WTC11 (cell line): ENCODE measurements around the gene OR1M1. TPM values are rescaled to one million over a fixed set of nuclear protein-coding genes. Genes with fewer than 3 reads are reported as not detected.

Experiments used
- ATAC-seq: fragments of 200-7000 bp; cut with Tn5 transposase; 2 replicates; pipeline ENCODE4 v1.10.0; 2021; ENCODE audit warnings: mild to moderate bottlenecking, moderate library complexity
- CTCF ChIA-PET: fragments of 300-600 bp; sonication (Branson Sonifier 250); formaldehyde crosslinking; loops from one replicate; lab custom pipeline; 2021; ENCODE audit warnings: antibody characterized with exemption; lab: Charles Lee
- POLR2A ChIA-PET: fragments of 350-600 bp; sonication (Branson Sonifier 250); formaldehyde crosslinking; loops from one replicate; lab custom pipeline; 2021; ENCODE audit warnings: antibody characterized with exemption; lab: Charles Lee
- DNase-seq: peaks from one replicate; pipeline ENCODE4 v3.0.0; 2021; ENCODE audit warnings: low spot score
- H3K27ac Mint-ChIP-seq: 2 replicates; pipeline ENCODE4 v1.8.0; 2021; ENCODE audit warnings: mixed read lengths
- H3K27me3 Mint-ChIP-seq: 2 replicates; pipeline ENCODE4 v1.8.0; 2021; ENCODE audit warnings: low read depth, mild to moderate bottlenecking, moderate library complexity, mixed read lengths
- H3K36me3 Mint-ChIP-seq: 2 replicates; pipeline ENCODE4 v1.8.0; 2021; ENCODE audit warnings: mixed read lengths
- H3K4me1 Mint-ChIP-seq: 2 replicates; pipeline ENCODE4 v1.8.0; 2022; ENCODE audit warnings: mixed read lengths
- H3K4me3 Mint-ChIP-seq: 2 replicates; pipeline ENCODE4 v1.8.0; 2021; ENCODE audit warnings: mild to moderate bottlenecking, moderate library complexity, mixed read lengths
- H3K9me3 Mint-ChIP-seq: 2 replicates; pipeline ENCODE4 v1.8.0; 2021; ENCODE audit warnings: mixed read lengths
- CREM ChIP-seq: sonication (generic); formaldehyde crosslinking; IDR thresholded peaks from 2 replicates; pipeline ENCODE4 v1.8.1; 2022; ENCODE audit warnings: mild to moderate bottlenecking, missing genetic modification reagents, moderate library complexity
- EMX1 ChIP-seq: fragments of 250-450 bp; sonication (Bioruptor Pico); IDR thresholded peaks from 2 replicates; pipeline ENCODE4 v1.8.0; 2021; ENCODE audit warnings: mild to moderate bottlenecking
- FOXP1 ChIP-seq: sonication (generic); formaldehyde crosslinking; IDR thresholded peaks from 2 replicates; pipeline ENCODE4 v1.8.0; 2022; ENCODE audit warnings: missing genetic modification reagents, mild to moderate bottlenecking, moderate library complexity, borderline replicate concordance
- IRF2 ChIP-seq: sonication (generic); formaldehyde crosslinking; IDR thresholded peaks from 2 replicates; pipeline ENCODE4 v1.8.0; 2022; ENCODE audit warnings: low read depth, missing genetic modification reagents, borderline replicate concordance
- PRRX2 ChIP-seq: fragments of 250-450 bp; sonication (Bioruptor Pico); IDR thresholded peaks from 2 replicates; pipeline ENCODE4 v1.8.0; 2021; ENCODE audit warnings: mild to moderate bottlenecking
- TEAD4 ChIP-seq: sonication (generic); formaldehyde crosslinking; IDR thresholded peaks from 2 replicates; pipeline ENCODE4 v1.8.0; 2022; ENCODE audit warnings: mild to moderate bottlenecking, missing genetic modification reagents
- ZNF396 ChIP-seq: fragments of 250-450 bp; sonication (Bioruptor Pico); IDR thresholded peaks from 2 replicates; pipeline ENCODE4 v1.8.0; 2021; ENCODE audit warnings: mild to moderate bottlenecking, moderate library complexity, borderline replicate concordance
- ZNF671 ChIP-seq: fragments of 250-450 bp; sonication (Bioruptor Pico); IDR thresholded peaks from 2 replicates; pipeline ENCODE4 v1.8.0; 2021; ENCODE audit warnings: mild to moderate bottlenecking
- total RNA-seq: library from RNA; stranded (reverse); gene quantifications from 3 replicates; pipeline ENCODE4 v1.2.3, GENCODE V29; 2021
- TF ChIP-seq, protein P1 (sequence below): sonication (generic); formaldehyde crosslinking; IDR thresholded peaks from 2 replicates; pipeline ENCODE4 v1.8.0; 2023; ENCODE audit warnings: missing genetic modification reagents
- TF ChIP-seq, protein P2 (sequence below): fragments of 250-450 bp; sonication (Bioruptor Pico); IDR thresholded peaks from 2 replicates; pipeline ENCODE4 v2.1.2; 2022; ENCODE audit warnings: mild to moderate bottlenecking, moderate library complexity
- TF ChIP-seq, protein P3 (sequence below): sonication (generic); formaldehyde crosslinking; IDR thresholded peaks from 2 replicates; pipeline ENCODE4 v1.8.1; 2023; ENCODE audit warnings: mild to moderate bottlenecking, missing genetic modification reagents, moderate library complexity
- TF ChIP-seq, protein P4 (sequence below): sonication (generic); formaldehyde crosslinking; IDR thresholded peaks from 2 replicates; pipeline ENCODE4 v1.8.1; 2022; ENCODE audit warnings: mild to moderate bottlenecking, moderate library complexity, missing genetic modification reagents
- TF ChIP-seq, protein P5 (sequence below): sonication (generic); formaldehyde crosslinking; IDR thresholded peaks from 2 replicates; pipeline ENCODE4 v1.8.0; 2022; ENCODE audit warnings: mild to moderate bottlenecking, missing genetic modification reagents
- TF ChIP-seq, protein P6 (sequence below): sonication (generic); formaldehyde crosslinking; IDR thresholded peaks from 2 replicates; pipeline ENCODE4 v1.8.1; 2023; ENCODE audit warnings: mild to moderate bottlenecking, missing genetic modification reagents
- TF ChIP-seq, protein P7 (sequence below): sonication (generic); formaldehyde crosslinking; IDR thresholded peaks from 2 replicates; pipeline ENCODE4 v1.8.0; 2022; ENCODE audit warnings: mild to moderate bottlenecking, missing genetic modification reagents
- TF ChIP-seq, protein P8 (sequence below): fragments of 250-450 bp; sonication (Bioruptor Pico); IDR thresholded peaks from 2 replicates; pipeline ENCODE4 v1.8.0; 2021; ENCODE audit warnings: mild to moderate bottlenecking

The OR1M1 gene
- total RNA-seq, 1 experiment from 2014 or later = not detected

DNA sequence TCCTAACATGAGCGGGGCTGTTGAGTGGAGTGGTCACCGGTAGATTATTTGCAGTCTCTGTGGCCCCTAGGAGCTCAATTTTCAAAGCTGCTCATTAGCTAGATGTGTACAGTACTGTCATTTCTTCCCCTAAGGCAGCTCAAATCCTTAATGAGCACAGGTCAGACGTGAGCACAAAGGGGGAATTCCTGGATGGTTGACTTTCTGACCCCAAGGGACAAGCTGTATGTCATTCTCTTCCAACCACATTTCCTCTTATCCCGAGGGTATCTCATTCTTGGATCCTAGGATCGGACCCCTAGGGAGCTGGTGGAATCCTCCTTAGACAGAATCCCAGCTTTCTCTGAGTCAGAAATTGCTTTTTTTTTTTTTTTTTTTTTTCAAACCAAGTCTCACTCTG, 45.6 kb downstream of the OR1M1 start (continued):
- TF ChIP-seq, protein P1, sequence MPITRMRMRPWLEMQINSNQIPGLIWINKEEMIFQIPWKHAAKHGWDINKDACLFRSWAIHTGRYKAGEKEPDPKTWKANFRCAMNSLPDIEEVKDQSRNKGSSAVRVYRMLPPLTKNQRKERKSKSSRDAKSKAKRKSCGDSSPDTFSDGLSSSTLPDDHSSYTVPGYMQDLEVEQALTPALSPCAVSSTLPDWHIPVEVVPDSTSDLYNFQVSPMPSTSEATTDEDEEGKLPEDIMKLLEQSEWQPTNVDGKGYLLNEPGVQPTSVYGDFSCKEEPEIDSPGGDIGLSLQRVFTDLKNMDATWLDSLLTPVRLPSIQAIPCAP (CRISPR knock-in tag) = no peak
- TF ChIP-seq, protein P2, sequence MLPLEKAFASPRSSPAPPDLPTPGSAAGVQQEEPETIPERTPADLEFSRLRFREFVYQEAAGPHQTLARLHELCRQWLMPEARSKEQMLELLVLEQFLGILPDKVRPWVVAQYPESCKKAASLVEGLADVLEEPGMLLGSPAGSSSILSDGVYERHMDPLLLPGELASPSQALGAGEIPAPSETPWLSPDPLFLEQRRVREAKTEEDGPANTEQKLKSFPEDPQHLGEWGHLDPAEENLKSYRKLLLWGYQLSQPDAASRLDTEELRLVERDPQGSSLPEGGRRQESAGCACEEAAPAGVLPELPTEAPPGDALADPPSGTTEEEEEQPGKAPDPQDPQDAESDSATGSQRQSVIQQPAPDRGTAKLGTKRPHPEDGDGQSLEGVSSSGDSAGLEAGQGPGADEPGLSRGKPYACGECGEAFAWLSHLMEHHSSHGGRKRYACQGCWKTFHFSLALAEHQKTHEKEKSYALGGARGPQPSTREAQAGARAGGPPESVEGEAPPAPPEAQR (CRISPR knock-in tag) = no peak
- TF ChIP-seq, protein P3, sequence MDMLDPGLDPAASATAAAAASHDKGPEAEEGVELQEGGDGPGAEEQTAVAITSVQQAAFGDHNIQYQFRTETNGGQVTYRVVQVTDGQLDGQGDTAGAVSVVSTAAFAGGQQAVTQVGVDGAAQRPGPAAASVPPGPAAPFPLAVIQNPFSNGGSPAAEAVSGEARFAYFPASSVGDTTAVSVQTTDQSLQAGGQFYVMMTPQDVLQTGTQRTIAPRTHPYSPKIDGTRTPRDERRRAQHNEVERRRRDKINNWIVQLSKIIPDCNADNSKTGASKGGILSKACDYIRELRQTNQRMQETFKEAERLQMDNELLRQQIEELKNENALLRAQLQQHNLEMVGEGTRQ (CRISPR knock-in tag) = no peak
- TF ChIP-seq PRRX2 (CRISPR knock-in tag) = no peak

DNA sequence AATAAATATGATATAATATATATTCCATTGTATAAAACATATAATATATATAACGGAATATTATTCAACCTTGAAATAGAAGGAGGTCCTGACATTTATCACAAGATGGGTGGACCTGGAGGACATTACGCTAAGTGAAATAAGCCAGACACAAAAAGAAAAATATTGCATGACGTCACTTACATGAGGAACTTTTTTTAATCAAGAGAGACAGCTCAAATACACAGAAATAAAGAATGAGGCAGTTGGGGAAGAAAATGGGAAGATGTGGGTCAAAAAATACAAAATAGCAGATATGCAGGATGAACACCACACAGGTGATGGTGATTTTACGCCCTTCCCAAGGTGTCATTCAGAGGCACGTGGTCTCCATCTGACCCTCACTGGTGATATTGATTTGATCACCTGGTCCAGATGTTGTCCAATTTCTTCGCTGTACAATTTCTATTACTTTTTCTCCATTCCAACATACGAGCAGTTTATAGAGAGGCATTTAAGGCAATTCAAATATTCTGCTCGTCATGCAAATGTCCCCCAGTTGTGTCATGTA, 52.8 kb downstream of the OR1M1 start:
- peaks cover 21% of the 10 kb centered on the region for H3K36me3 Mint-ChIP-seq
- H3K4me1 Mint-ChIP-seq = peaks cover 24% of the 10 kb centered on the region
- TF ChIP-seq, protein P4, sequence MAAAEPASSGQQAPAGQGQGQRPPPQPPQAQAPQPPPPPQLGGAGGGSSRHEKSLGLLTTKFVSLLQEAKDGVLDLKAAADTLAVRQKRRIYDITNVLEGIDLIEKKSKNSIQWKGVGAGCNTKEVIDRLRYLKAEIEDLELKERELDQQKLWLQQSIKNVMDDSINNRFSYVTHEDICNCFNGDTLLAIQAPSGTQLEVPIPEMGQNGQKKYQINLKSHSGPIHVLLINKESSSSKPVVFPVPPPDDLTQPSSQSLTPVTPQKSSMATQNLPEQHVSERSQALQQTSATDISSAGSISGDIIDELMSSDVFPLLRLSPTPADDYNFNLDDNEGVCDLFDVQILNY (CRISPR knock-in tag) = no peak
- TF ChIP-seq, protein P5, sequence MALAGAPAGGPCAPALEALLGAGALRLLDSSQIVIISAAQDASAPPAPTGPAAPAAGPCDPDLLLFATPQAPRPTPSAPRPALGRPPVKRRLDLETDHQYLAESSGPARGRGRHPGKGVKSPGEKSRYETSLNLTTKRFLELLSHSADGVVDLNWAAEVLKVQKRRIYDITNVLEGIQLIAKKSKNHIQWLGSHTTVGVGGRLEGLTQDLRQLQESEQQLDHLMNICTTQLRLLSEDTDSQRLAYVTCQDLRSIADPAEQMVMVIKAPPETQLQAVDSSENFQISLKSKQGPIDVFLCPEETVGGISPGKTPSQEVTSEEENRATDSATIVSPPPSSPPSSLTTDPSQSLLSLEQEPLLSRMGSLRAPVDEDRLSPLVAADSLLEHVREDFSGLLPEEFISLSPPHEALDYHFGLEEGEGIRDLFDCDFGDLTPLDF (CRISPR knock-in tag) = no peak
- TF ChIP-seq CREM (no peak), IRF2 (CRISPR knock-in tag) (no peak), ZNF396 (CRISPR knock-in tag) (no peak), EMX1 (CRISPR knock-in tag) (no peak), ZNF671 (CRISPR knock-in tag) (no peak), TEAD4 (no peak), FOXP1 (CRISPR knock-in tag) (no peak)
- TF ChIP-seq, protein P6, sequence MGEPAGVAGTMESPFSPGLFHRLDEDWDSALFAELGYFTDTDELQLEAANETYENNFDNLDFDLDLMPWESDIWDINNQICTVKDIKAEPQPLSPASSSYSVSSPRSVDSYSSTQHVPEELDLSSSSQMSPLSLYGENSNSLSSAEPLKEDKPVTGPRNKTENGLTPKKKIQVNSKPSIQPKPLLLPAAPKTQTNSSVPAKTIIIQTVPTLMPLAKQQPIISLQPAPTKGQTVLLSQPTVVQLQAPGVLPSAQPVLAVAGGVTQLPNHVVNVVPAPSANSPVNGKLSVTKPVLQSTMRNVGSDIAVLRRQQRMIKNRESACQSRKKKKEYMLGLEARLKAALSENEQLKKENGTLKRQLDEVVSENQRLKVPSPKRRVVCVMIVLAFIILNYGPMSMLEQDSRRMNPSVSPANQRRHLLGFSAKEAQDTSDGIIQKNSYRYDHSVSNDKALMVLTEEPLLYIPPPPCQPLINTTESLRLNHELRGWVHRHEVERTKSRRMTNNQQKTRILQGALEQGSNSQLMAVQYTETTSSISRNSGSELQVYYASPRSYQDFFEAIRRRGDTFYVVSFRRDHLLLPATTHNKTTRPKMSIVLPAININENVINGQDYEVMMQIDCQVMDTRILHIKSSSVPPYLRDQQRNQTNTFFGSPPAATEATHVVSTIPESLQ (CRISPR knock-in tag) = no peak
- TF ChIP-seq, protein P7, sequence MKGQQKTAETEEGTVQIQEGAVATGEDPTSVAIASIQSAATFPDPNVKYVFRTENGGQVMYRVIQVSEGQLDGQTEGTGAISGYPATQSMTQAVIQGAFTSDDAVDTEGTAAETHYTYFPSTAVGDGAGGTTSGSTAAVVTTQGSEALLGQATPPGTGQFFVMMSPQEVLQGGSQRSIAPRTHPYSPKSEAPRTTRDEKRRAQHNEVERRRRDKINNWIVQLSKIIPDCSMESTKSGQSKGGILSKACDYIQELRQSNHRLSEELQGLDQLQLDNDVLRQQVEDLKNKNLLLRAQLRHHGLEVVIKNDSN (CRISPR knock-in tag) = no peak
- TF ChIP-seq, protein P8, sequence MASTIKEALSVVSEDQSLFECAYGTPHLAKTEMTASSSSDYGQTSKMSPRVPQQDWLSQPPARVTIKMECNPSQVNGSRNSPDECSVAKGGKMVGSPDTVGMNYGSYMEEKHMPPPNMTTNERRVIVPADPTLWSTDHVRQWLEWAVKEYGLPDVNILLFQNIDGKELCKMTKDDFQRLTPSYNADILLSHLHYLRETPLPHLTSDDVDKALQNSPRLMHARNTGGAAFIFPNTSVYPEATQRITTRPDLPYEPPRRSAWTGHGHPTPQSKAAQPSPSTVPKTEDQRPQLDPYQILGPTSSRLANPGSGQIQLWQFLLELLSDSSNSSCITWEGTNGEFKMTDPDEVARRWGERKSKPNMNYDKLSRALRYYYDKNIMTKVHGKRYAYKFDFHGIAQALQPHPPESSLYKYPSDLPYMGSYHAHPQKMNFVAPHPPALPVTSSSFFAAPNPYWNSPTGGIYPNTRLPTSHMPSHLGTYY (CRISPR knock-in tag) = no peak
- H3K27ac Mint-ChIP-seq = peak overlapping the region; percentile 97; the same call in 1 of the 2 replicates
- no peaks in the 10 kb centered on the region for H3K27me3 Mint-ChIP-seq
- ATAC-seq = no peak
- ChIA-PET POLR2A (interaction anchor here (0.6 kb wide), 1 partner anchor 10 kb away, joined by 3 read pairs; no protein-coding TSS in a partner anchor), CTCF (no interaction called here)
- no peak for DNase-seq
- H3K9me3 Mint-ChIP-seq = peaks cover 15% of the 10 kb centered on the region
- H3K4me3 Mint-ChIP-seq = peak overlapping the region; percentile 99
